ENCODE data around the gene TSHZ3.
A peak's percentile ranks its signal among the peaks of the same experiment; 100 is the strongest.

The TSHZ3 gene, protein sequence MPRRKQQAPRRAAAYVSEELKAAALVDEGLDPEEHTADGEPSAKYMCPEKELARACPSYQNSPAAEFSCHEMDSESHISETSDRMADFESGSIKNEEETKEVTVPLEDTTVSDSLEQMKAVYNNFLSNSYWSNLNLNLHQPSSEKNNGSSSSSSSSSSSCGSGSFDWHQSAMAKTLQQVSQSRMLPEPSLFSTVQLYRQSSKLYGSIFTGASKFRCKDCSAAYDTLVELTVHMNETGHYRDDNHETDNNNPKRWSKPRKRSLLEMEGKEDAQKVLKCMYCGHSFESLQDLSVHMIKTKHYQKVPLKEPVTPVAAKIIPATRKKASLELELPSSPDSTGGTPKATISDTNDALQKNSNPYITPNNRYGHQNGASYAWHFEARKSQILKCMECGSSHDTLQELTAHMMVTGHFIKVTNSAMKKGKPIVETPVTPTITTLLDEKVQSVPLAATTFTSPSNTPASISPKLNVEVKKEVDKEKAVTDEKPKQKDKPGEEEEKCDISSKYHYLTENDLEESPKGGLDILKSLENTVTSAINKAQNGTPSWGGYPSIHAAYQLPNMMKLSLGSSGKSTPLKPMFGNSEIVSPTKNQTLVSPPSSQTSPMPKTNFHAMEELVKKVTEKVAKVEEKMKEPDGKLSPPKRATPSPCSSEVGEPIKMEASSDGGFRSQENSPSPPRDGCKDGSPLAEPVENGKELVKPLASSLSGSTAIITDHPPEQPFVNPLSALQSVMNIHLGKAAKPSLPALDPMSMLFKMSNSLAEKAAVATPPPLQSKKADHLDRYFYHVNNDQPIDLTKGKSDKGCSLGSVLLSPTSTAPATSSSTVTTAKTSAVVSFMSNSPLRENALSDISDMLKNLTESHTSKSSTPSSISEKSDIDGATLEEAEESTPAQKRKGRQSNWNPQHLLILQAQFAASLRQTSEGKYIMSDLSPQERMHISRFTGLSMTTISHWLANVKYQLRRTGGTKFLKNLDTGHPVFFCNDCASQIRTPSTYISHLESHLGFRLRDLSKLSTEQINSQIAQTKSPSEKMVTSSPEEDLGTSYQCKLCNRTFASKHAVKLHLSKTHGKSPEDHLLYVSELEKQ

DNA sequence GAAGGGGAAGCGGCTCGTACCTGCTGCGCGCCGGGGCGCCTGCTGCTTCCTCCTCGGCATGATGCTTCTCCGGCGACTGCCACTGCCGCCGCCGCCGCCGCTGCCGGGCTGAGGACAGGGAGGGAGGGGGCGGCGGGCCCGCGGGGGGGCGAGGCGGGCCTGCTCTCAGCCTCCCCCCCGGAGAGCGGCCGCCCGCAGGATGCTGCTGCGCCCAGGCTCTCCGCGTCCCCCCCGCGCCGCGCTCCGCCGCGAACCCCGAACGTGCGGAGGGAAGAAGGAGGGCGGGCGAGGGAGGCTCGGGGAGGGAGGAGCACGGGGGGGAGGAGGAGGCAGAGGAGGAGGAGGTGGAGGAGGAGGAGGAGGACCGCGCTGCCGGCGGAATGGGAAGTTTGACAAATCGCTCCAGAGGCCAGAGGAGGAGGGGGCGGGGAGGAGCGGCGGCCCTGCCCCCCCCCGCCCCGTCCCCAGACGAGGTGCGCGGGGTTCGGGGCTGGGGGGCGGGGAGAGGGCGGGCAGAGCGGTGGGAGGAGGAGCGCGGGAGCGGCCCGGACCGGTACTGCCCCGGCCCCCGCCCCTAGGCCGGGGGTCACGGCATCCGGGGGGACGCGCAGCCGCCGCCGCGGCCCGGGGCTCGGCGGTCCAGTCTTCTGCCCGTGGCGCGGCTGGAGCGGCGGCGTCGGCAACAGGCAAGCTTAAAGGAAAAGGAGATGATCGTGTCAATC lies at the start of gene TSHZ3:
TSS of gene TSHZ3 (minus strand) at position 277 of the 722 bp plus-strand sequence. CDS start at position 60, 217 bp downstream.
- DNase-seq: peak; percentile 35 to 79

DNA sequence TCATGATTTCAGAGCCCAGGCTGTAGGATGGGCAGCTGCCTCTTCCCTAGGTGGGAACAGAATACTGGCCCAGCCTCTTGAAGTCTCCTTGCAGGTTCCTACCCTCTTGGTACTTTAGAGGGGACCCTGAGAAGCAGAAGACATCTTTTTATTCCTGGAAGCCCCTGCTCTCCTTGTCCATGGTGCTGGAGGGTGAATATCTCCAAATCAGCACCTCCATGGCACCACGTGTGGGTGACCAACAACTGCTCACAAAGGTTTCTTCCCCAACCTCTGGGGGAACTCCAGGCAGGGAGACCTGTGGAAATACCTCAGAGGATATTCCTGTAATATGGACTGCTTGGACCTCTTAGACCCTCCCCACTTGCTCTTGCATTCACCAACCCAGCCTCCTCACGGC lies 48.1 kb upstream of the TSHZ3 start:
- DNase-seq: no peak

DNA sequence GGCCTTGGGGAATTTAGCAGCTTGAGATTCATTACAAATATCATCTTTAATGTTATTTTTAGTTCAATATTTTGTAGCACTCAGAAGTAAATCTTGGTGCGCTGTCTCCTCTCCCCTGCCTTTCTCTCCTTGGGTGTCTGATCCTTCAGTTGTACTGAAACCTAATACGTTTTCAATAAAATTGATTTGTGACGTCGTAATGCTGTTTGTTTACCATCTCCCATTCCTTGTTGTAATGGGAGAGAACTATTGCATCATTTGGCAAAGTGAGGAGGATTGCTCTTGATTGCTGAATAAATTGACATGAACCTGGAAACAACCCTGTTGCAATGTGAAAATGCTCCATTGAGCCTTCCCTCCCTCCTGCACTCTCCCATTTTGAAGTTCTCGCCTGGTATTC lies 43.2 kb upstream of the TSHZ3 start:
- no peak for DNase-seq

DNA sequence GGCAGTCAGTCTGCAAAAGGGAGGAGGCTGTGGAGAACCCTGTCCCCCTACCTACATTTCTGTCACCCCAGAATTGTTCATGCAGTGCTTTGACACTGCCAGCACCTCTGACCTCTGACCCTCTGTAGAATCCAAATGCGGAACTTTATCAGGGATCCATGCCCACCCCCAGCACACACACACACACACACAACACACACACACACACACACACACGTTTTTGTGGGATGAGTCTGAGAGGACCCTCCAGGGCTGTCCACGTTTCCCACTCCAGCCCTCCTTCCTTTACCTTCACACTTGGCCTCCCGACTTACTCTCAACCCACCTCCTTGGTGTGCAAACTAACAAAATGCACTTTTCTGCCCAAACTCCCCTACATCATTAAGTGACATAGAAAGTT lies 42.3 kb upstream of the TSHZ3 start:
- DNase-seq: no peak

DNA sequence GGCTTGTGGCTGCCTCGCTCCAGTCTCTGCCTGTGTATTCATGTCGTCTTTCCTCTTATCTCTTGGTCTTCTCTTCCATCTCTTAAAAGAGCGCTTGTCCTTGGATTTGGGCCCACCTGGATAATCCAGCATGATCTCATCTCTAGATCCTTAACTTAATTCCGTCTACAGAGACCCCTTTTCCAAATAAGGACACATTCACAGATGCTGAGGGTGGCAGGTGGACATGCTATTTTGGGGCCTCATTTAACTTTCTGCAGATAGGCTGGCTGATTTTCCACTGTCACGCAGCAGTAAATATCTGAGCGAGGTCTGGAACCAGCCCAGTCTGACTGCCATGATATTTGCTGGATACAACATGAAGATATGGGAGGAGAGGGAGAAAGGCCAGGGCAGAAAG lies 41.5 kb upstream of the TSHZ3 start:
- no peak for DNase-seq

DNA sequence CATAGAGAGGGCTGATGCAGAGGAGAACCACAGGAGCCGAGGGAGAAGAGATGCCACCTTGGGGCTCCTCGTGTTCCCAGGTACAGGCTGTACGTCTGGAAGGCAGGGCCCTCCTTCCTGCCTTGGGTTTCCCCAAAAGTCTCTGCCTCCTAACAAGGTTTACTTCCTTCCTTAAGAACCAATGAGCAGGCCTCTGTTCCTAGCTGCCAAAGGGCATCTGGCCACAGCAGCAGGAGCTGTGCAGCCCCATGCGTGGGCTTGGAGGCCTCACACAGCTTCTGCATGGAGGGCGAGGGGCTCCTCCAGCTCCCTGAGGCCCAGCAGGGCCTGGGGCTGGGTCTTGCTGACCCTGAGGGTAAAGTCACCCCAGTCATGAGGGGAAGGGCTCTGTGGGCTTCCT lies 40.6 kb upstream of the TSHZ3 start:
- no peak for DNase-seq

DNA sequence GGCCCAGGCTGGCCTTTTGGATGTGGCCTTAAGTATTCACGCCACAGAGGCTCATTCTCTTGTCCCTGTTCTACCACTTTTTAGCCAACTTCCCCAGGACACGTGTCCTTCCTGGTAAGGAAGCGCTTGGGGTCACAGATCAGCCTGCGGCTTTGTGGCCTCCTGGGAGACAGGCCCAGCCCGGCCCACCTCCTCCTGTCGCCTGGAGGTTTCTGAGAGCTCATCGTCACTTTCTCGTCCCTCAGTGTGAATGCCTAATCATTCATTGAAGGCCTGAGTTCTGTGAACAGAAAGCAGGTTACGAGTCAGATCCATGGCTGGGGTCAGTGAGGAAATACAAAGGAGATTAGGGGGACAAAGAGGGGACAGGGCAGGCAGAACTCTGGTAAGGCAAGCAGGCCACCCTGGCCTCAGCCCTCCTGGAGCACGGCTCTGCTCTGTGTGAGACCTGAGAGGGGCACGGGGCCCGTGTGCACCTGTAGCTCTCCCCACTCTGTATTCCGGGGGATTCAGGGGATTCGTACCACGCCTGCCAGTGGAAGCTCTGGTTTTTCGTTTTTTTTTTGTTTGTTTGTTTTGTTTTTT lies 38.6 kb upstream of the TSHZ3 start:
- no peak for DNase-seq

DNA sequence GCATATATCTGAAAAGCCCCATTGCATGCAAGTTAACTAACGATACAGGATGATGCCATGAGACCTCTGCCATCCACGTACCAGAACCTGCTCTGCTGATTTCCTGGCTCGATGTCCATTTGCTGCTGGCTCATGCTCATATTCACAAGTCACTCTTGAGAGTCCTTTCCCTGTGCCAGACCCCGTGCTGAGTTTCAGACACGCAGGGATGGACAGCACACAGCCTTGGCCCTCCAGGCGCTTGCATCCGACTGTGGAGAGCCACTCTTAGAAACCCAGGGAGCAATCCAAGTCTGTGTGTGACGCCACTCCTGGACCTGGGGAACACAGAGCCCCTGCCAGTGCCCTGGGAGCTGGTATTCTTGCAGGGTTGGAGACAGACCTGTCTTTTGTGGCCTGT lies 37.6 kb upstream of the TSHZ3 start:
- DNase-seq: no peak

DNA sequence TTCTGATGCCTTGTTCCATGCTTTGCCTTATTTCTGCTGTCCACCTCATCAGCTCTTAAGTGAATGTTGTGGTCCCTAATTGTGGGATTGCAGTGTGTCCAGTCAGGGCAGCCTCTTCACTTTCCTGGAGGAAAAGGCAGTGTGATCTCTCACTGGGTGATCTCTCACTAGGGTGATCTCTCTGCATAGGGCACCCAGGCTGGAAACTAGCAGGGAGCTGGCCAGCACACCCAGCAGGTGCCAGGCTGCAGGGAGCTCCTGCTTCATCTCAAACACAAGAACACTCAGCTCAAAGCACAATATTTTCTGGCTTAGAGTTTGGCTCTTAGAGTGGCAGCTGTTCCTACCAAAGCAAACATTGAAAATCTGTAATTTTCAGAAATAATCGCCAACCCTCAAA lies 36.5 kb upstream of the TSHZ3 start:
- no peak for DNase-seq

DNA sequence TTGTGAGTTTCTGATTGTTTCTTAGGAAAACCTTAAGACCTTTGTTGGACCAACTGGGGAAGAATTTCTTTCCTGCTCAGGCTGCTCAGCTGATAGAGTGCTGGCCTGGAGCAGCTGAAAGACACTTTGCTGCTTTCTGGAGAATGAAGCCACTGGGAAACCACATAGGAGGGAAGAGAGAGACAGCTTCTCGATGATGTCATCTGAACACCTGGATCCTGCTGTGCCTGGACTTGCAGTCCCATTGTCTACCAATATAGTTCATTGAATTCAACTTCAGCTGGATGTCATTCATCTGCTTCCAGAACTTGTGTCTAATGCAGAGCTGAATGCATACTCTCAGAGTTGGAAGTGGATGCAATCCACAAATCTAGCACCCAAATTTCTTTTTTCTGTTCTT lies 34.3 kb upstream of the TSHZ3 start:
- DNase-seq: no peak

DNA sequence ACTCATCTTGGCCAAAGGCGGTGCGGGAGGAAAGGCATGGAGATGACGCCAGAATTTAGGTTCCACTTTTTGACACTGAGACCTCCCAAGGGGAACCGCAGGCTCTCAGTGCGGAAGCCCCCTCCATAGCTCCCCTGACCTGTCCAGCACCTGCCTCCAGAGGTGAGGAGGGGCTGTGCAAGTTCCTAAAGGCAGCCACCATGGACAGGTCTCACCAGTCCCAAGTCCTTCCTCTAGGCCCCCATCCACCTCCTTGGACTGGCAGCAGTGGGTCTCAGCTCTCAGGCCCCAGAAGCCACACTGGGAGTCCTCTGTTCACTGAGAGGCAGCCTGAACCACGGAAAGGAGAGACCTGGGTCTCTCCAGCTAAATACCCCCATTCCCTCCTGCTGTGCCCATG lies 31.6 kb upstream of the TSHZ3 start:
- no peak for DNase-seq

DNA sequence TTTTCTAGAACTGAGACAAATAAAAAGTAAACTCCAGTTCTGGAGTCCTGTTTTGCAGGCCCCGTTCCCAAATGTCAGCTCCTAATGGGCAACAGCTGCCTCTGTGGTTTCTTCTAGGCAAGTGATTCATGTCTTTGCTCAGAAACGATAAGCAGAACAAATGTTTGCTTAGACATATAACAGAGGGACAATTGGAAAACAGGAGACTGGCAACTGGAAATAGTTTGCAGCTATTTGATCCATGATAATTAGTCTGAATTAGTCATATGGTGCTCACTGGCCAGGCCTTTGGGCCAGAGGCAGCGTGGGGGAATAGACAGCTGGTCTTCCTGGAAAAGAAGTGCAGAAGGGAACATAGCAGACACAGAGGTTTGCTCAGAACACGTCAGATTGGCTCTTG lies 29.2 kb upstream of the TSHZ3 start:
- DNase-seq: peak; percentile 9 to 21

DNA sequence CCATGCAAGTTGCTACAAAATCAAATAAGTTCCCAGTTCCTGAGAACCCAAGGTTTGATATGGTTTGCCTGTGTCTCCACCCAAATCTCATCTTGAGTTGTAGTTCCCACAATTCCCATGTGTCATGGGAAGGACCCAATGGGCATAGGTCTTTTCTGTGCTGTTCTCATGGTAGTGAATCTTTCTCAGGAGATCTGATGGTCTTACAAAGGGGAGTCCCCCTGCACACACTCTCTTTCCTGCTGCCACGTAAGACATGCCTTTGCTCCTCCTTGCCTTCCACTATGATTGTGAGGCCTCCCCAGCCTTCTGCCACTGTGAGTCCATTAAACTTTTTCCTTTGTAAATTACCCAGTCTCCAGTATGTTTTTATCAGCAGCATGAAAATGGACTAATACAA lies 28.5 kb upstream of the TSHZ3 start:
- DNase-seq: no peak

DNA sequence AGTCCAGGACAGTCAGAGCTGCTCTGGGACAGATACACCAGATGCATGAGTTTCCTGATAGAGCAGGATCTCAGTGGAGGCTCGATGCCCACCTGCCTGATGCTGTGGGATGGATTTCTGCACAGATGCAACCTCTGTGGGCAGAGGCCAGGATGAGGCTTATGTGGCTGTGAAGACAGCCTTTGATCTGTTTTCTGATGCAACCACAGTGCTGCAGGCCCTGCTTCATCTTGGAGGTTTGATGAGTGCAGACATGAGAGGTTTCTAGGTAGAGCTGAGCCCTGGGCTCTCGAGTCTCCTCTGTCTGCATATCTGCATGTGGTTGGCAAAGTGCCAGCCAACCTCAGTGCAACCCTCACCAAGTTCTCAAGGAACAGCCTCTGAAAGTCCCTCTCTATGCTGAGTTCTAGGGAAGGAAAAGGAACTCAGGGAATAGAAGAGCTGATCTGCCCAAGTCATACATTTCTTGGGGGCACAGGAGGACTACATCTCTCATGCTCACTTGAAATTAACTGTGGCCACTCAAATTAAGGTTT lies 23.1 kb upstream of the TSHZ3 start:
- no peak for DNase-seq

DNA sequence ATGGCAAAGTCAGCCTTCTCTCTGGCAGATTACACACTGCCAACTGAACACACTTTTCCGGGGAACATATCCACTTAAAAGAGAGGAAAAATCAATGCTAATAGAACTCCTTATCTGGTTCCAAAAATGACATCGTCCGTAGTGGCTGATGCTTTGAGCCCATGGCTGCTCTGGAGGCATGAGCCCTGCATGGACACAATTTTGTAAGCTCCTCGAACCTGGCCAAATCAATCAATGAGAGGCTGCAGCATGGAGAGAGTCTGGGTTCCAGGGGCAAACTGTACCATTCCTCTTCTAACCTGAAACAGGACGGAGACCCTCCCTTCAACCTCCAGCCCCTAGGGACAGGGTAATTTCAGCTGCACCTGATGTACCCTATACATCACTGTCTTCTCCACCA lies 21.0 kb upstream of the TSHZ3 start:
- no peak for DNase-seq

DNA sequence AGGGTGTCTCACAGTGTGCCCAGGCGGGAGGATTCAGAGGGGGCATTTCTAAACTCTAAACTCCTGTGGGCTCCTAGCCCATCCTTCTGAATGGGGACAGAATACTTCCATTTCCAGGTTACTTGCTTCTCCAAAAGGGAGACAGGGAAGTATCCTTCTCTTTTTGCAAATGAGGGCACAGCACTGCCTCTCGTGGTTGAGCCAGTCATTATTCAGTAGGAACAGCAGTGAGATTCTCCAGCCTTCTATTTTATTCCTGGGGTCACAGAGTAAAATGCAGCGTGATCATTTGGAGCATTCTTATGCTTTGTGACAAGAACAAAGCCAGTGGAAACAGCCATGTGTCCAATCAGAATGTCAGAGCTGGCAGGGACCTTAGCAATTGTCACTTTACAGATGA lies 15.7 kb upstream of the TSHZ3 start:
- DNase-seq: no peak

DNA sequence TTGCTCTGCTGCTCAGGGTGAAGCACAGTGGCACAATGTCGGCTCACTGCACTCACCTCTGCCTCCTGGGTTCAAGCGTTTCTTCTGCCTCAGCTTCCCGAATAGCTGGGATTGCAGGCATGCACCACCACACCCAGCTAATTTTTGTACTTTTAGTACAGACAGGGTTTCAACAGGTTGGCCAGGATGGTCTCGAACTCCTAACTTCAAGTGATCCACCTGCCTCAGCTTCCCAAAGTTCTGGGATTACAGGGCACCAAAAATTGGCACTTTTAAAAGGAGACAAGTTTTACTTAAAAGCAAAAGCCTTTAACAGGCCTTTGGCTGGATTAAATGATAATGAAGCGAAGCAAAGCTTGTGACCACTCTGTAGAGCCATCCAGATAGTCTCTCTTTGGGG lies 12.5 kb upstream of the TSHZ3 start:
- no peak for DNase-seq

DNA sequence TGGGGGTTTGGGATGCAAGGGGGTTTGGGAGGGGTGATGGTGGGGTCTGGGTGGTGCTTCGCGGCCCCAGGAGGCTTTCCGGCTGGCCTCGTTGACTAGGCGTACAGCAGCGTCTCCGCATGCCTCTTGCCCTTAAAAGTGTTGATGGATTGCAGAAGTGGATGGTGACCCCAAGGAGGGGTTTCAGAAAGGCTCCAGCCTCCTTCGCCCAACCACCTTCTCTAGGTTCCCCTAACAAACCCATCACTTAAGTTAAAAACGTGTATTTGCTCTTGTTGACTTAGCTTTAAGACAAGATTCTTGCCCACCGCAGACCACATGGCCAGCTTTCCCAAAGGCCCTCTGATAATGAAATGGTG lies 8.1 kb upstream of the TSHZ3 start:
- no peak for DNase-seq

DNA sequence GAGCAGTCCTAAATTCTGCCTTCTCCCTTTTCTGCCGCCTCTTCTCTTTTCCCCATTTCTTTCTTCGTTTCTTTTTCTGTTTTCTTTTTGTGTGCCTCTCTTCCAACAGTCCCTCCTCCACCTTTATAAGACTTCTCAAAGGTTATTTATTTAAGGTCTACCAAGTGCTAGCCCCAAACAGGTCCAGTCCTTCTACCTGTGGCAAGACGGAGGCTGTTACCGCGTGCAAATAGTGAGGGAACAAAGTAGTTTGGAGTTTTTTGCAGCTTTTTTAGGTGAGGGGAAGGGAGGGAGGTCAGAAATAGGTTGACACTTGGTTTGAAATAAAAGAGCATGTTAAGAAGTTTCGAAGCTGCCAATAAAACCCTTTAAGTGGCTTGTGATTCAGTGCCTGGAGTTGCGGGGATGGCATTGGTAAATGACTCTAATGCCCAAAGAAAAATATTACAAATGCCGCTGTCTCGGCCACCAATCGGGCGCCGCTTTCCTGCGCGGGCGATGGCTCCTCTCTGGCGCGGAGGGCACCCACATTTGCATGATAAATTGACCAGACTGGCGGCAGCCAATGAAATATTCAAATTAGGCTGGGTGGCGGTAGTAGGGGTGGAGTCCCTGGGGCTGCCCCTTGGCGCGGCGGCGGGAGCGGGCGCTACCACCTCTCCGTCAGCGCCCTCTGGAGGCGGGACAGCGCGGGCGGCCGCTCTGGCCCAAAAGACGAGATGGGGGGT lies 7.5 kb upstream of the TSHZ3 start:
- DNase-seq: peak; percentile 84 to 97

DNA sequence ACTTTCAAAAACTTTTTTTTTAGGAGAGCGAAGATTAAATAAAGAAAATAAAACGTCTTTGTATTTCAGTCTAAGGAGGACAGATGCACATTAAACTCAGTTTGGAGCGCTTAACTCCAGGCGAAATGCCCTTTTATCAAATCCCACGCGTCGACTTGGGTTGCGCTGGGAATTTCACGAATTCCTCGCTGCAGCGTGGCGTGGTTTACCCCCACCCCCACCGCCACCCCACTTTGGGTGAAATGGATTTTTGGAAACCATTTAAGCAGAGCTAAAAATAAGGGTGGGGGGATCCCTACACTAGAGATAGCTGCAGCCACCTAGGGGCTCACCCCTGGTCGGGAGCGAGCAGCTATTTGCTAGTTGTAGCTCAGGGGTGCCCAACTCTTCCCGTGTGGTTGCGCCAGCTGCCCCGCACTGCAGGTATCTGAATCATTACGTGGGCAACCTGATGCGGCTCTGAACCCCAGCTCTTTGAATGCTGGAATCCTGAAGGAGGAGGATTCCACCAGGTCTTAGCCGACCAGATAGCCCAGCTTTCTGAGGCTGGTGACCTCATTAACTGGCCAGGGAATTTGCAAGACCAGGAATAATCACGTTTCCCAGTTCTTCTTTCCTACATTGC lies 6.5 kb upstream of the TSHZ3 start:
- no peak for DNase-seq
